BLaER1 (cell line): ENCODE measurements around the gene CLTCL1.

ENCODE experiments used
- H3K27ac ChIP-seq: shearing (Covaris generic); formaldehyde crosslinking; 2 replicates; pipeline ENCODE4 v1.8.1; 2022
- H3K27me3 ChIP-seq: shearing (Covaris generic); formaldehyde crosslinking; 2 replicates; pipeline ENCODE4 v1.8.1; 2022
- H3K36me3 ChIP-seq: shearing (Covaris generic); formaldehyde crosslinking; 2 replicates; pipeline ENCODE4 v1.8.1; 2022
- H3K4me1 ChIP-seq: shearing (Covaris generic); formaldehyde crosslinking; 2 replicates; pipeline ENCODE4 v1.8.1; 2022
- H3K4me2 ChIP-seq: shearing (Covaris generic); formaldehyde crosslinking; 2 replicates; pipeline ENCODE4 v1.8.1; 2022
- H3K4me3 ChIP-seq: shearing (Covaris generic); formaldehyde crosslinking; 2 replicates; pipeline ENCODE4 v1.8.1; 2022
- H3K9ac ChIP-seq: shearing (Covaris generic); formaldehyde crosslinking; 2 replicates; pipeline ENCODE4 v1.8.1; 2022
- H3K9me3 ChIP-seq: shearing (Covaris generic); formaldehyde crosslinking; 2 replicates; pipeline ENCODE4 v1.8.1; 2022
- H4K20me1 ChIP-seq: shearing (Covaris generic); formaldehyde crosslinking; 2 replicates; pipeline ENCODE4 v1.8.1; 2022
- Cebpa-rat ChIP-seq: shearing (Covaris generic); IDR thresholded peaks from 2 replicates; pipeline ENCODE4 v1.8.1; 2022

CLTCL1 gene

DNA sequence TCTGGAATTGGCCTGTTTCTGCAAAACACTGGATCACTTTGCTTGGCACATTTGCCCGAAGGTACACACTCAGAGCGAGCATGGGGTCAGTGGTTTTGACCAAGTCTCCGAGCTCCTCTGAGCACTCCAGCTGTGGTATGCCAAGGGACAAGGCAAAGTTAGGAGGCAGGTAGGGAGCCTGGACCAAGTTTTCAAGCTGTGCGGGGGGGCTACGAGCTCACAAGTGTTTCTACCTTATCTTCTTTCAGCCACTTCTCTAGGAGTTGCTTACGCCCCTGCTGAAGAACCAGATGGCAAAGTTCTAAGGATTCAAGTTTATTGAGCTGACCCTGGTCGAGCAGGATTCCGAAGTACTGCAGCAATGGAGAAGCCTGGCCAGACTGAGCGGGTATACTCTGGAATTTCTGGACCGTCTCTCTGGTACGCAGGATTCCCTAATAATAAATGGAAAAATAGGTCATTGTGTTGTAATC is 58.3 kb downstream of the CLTCL1 start:
- Histone ChIP-seq H3K9me3 (peaks cover 7% of the 10 kb centered on the region), H3K27ac (no peak overlapping the region), H3K36me3 (peaks cover 87% of the 10 kb centered on the region)

DNA sequence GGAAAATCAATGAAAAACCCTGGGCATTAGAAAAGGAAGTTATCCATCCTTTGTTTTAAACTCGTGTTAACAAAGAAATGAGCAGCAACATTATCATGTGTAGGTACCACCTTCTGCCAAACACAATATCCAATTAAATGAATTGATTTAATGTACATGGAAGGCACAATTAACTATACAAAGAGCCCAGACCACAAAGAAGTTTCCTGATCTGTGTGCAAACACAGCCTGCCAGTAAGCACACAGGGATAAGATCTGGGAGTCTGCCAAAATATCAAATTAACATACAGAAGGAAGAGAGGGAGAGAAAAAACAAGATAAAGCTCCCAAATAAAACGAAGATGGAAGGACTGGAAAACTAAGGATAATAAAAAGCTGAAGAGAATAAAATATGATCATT is 58.9 kb downstream of the CLTCL1 start:
- Histone ChIP-seq H3K36me3 (peaks cover 90% of the 10 kb centered on the region), H3K4me1 (no peaks in the 10 kb centered on the region), H3K9me3 (peaks cover 7% of the 10 kb centered on the region), H3K27ac (no peak overlapping the region), H3K9ac (no peak overlapping the region), H3K4me3 (no peak overlapping the region), H4K20me1 (no peaks in the 10 kb centered on the region), H3K4me2 (no peak overlapping the region), H3K27me3 (no peaks in the 10 kb centered on the region)
- TF ChIP-seq Cebpa-rat = no peak

More for the DNA sequence above, 58.3 kb downstream of the CLTCL1 start:
- Histone ChIP-seq H3K9ac (no peak overlapping the region), H3K27me3 (no peaks in the 10 kb centered on the region), H4K20me1 (no peaks in the 10 kb centered on the region), H3K4me2 (no peak overlapping the region), H3K4me1 (no peaks in the 10 kb centered on the region), H3K4me3 (no peak overlapping the region)
- TF ChIP-seq Cebpa-rat = no peak

DNA sequence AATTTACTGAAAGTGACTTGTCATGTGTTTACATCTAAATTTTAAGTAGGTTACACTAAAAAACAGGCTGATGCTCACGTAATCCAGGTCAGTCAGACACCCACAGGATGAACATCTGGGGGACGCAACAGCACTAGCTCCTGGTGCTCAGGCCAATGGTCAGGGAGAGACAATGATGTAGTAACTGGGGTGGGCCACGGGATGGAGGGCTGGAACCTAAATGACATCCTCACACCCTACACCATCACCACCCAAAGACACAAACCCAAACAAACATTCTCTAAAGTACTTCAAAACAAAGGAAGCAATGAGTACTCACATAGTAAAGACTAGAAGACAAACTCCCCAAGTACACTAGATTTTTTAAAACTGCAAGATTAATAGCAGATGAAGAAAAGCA is 59.5 kb downstream of the CLTCL1 start:
- Histone ChIP-seq H3K36me3 (peaks cover 90% of the 10 kb centered on the region), H3K27ac (no peak overlapping the region), H3K4me2 (no peak overlapping the region)

DNA sequence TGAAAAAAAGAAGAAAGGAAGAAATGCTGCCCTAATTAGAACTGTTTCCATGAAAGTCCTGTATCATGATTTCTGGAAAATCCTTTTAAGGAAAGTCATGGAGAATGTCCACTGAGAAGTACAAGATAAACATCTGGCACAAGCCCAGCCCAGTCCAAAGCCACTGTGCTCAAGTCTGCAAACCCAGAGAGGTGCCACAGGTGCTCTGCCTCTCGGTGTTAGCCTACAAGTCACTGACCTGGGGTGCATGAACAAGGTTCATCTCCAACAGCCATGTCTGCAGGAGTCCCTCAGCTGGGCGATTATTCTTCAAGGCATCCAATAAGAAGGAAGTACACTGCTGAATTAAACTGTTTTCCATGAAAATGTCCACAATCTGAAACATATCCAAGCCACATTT is 61.9 kb downstream of the CLTCL1 start:
- Histone ChIP-seq H3K27ac (no peak overlapping the region), H3K4me2 (no peak overlapping the region), H4K20me1 (no peaks in the 10 kb centered on the region), H3K9ac (no peak overlapping the region), H3K4me1 (no peaks in the 10 kb centered on the region), H3K36me3 (peaks cover 92% of the 10 kb centered on the region), H3K9me3 (peaks cover 7% of the 10 kb centered on the region), H3K27me3 (no peaks in the 10 kb centered on the region), H3K4me3 (no peak overlapping the region)
- no peak for TF ChIP-seq Cebpa-rat

More for the DNA sequence above, 59.5 kb downstream of the CLTCL1 start:
- no peaks in the 10 kb centered on the region for H3K4me1 ChIP-seq
- no peaks in the 10 kb centered on the region for H4K20me1 ChIP-seq
- no peak overlapping the region for H3K4me3 ChIP-seq
- no peak overlapping the region for H3K9ac ChIP-seq
- no peaks in the 10 kb centered on the region for H3K27me3 ChIP-seq
- H3K9me3 ChIP-seq = peaks cover 7% of the 10 kb centered on the region
- TF ChIP-seq Cebpa-rat = no peak

DNA sequence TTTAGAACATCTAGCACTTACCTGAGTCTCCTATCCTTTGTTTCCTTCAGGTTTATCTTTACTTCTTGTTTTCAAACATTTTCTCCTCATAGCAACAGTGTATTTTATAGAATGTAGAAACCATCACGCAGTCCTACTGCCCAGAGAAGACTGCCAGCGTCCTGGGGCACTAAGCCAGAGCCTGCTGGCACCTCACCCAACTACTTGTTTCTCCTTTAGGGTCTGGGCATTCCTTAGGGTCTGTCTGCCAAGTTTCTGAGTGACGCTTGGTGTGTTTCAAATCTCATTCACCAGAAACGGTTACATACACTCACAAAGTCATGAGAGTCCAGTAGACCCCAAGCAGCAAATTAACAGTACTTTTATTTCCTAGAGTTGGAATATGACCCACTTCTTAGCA is 63.3 kb downstream of the CLTCL1 start:
- Histone ChIP-seq H3K27me3 (no peaks in the 10 kb centered on the region), H3K36me3 (peaks cover 92% of the 10 kb centered on the region), H3K4me1 (peaks cover 6% of the 10 kb centered on the region), H3K9ac (no peak overlapping the region), H3K9me3 (peaks cover 3% of the 10 kb centered on the region), H4K20me1 (no peaks in the 10 kb centered on the region), H3K4me3 (no peak overlapping the region), H3K4me2 (no peak overlapping the region), H3K27ac (no peak overlapping the region)
- TF ChIP-seq Cebpa-rat = no peak

DNA sequence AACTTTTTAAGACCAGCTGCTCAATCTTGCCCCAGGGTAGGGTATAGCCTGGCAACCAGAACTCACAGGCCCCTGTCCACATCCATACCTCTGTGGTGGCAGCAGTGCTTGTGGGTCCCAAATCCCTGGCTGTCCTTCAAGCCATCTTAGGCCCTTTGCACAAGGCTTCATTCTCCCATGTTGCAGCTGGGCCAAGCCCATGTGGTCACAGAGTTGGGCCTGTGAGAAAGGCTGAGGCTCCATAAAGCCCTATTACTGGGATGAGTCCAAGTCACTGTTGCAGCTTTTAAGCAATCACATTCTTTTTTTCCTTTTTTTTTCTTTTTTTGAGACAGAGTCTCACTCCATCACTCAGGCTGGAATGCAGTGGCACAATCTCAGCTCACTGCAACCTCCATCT is 65.1 kb downstream of the CLTCL1 start:
- Histone ChIP-seq H3K9ac (no peak overlapping the region), H4K20me1 (no peaks in the 10 kb centered on the region), H3K27ac (no peak overlapping the region), H3K9me3 (no peaks in the 10 kb centered on the region), H3K4me2 (no peak overlapping the region), H3K27me3 (no peaks in the 10 kb centered on the region), H3K4me1 (peaks cover 15% of the 10 kb centered on the region), H3K4me3 (no peak overlapping the region), H3K36me3 (peaks cover 94% of the 10 kb centered on the region)
- no peak for TF ChIP-seq Cebpa-rat

DNA sequence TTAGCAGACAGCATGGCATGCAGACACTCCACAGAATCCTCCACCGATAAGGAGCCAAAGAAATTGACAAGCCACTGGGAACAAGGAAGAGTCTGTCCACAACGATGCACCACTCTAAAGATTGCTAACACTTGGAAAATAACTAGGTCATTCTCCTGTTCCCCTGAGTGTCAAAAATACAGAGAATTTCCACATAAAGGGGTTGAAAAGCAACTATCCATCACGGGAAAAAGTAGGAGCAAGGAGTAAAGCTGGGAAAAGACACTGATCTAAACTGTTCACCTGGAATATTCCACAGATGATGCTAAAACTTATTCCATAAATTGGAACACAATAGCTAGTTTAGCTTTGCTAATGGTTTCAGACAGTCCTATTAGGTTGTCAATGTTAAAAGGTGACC is 66.0 kb downstream of the CLTCL1 start:
- Histone ChIP-seq H3K36me3 (peaks cover 95% of the 10 kb centered on the region), H4K20me1 (no peaks in the 10 kb centered on the region), H3K4me2 (no peak overlapping the region), H3K9ac (no peak overlapping the region), H3K4me3 (no peak overlapping the region), H3K4me1 (peaks cover 15% of the 10 kb centered on the region), H3K9me3 (no peaks in the 10 kb centered on the region), H3K27me3 (no peaks in the 10 kb centered on the region), H3K27ac (no peak overlapping the region)
- TF ChIP-seq Cebpa-rat = no peak

DNA sequence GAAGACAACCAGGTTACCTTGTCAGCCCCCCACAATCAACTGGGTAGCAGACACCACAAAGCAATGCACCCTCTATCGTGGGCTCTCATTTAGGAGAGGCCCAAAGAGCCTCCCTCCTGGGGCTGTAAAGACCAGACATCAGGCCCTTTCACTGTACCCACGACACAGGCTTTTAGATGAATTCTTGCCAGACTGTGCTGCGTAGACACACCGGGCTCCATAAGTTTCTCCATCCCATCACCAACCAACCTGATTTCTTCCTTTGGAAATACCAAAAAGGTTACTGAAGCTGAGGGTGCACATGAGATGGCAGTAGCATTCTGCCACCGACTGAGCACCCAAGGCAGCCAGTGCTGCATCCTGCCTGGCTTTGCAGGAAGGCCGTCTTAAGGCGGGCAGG is 66.5 kb downstream of the CLTCL1 start:
- Histone ChIP-seq H3K4me1 (peaks cover 15% of the 10 kb centered on the region), H4K20me1 (no peaks in the 10 kb centered on the region), H3K27me3 (no peaks in the 10 kb centered on the region), H3K9me3 (no peaks in the 10 kb centered on the region), H3K4me2 (no peak overlapping the region), H3K27ac (no peak overlapping the region), H3K36me3 (peaks cover 95% of the 10 kb centered on the region), H3K9ac (no peak overlapping the region), H3K4me3 (no peak overlapping the region)
- TF ChIP-seq Cebpa-rat = no peak

DNA sequence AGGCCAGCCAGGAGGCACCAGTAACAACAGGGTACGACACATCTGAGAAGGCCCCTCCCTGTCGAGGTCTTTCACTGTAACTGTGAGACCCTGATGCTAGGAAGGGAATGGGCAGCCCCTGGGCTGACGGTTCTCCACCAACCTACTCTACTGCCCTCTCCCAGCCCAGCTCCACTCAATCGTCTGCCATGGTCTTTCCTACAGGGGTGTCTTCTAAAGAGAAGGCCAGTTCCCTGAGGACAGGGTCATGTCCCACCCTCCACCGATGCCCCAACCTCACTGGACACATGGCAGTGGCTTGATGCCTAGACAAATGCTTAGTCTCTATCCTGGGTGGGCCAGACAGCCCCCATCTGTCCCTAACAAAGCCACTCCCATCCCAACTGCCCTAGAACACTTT is 67.0 kb downstream of the CLTCL1 start:
- no peaks in the 10 kb centered on the region for H4K20me1 ChIP-seq
- no peaks in the 10 kb centered on the region for H3K9me3 ChIP-seq
- no peaks in the 10 kb centered on the region for H3K27me3 ChIP-seq
- no peak overlapping the region for H3K9ac ChIP-seq
- peaks cover 15% of the 10 kb centered on the region for H3K4me1 ChIP-seq
- peaks cover 95% of the 10 kb centered on the region for H3K36me3 ChIP-seq
- H3K4me3 ChIP-seq = no peak overlapping the region
- no peak overlapping the region for H3K4me2 ChIP-seq
- no peak for TF ChIP-seq Cebpa-rat
- H3K27ac ChIP-seq = no peak overlapping the region

DNA sequence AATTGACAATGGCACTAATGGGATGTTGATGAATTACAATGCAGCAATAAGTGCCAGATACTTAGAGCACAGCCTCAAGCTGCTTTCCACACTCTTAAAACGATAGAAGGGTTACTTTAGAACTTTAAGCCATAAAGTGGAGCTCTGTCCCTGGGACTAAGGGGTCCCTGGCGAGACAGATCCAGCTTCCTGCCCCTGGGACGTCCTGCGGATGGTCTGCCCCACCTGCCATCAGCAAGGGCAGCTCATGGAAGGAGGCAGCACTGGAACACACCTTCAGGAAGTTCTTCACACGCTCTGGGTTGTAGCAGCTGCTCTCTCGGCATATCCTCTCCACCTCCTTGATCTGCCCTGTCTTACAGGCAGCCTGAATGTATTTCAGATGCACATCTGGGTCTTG is 67.9 kb downstream of the CLTCL1 start:
- peaks cover 90% of the 10 kb centered on the region for H3K36me3 ChIP-seq
- no peak for TF ChIP-seq Cebpa-rat
- H3K4me2 ChIP-seq = no peak overlapping the region; the same call in 1 of the 2 replicates

DNA sequence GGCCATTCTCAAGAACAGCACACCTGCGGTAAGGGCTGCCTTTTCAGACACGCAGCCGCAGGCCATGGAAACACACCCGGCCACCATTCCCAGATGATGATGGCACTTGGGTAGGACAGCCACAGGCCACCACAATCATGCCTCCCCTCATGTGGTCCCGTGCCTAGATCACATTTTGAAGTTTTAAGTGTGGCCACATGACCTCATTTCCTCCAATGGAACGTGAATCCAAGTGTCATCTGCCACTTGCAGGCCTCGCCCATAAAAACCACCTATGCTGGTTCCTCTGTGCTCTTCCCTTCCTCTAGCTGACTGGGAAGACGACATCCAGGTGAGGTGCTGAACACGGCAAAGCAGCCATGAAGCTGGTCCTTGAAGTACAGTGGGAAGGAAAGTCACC is 68.4 kb downstream of the CLTCL1 start:
- peaks cover 85% of the 10 kb centered on the region for H3K36me3 ChIP-seq
- no peak for TF ChIP-seq Cebpa-rat
- H3K4me1 ChIP-seq = peaks cover 26% of the 10 kb centered on the region
- no peaks in the 10 kb centered on the region for H4K20me1 ChIP-seq
- H3K27me3 ChIP-seq = no peaks in the 10 kb centered on the region
- no peak overlapping the region for H3K4me3 ChIP-seq
- H3K4me2 ChIP-seq = peak overlapping the region; percentile 28
- H3K27ac ChIP-seq = no peak overlapping the region
- H3K9me3 ChIP-seq = no peaks in the 10 kb centered on the region
- H3K9ac ChIP-seq = no peak overlapping the region

More for the DNA sequence above, 67.9 kb downstream of the CLTCL1 start:
- Histone ChIP-seq H4K20me1 (no peaks in the 10 kb centered on the region), H3K27ac (no peak overlapping the region), H3K4me1 (peaks cover 21% of the 10 kb centered on the region), H3K27me3 (no peaks in the 10 kb centered on the region), H3K9me3 (no peaks in the 10 kb centered on the region), H3K9ac (no peak overlapping the region), H3K4me3 (no peak overlapping the region)
